NCI-H82 (cell line): ENCODE results near the gene PRSS38.
A peak's percentile ranks its signal among the peaks of the same experiment; 100 is the strongest.

ENCODE experiments used
- DNase-seq: peaks from one replicate; lab custom pipeline; 2025; lab: John Stamatoyannopoulos, UW

The PRSS38 gene

GRCh38 chr1:227885648-227886502 lies 70.4 kb downstream of the PRSS38 start:
- DNase-seq: no peak

- DNase-seq: no peak
Observed at GRCh38 chr1:227886503-227886961, 71.1 kb downstream of the PRSS38 start.

- peak; percentile 94 for DNase-seq
Observed at GRCh38 chr1:227886993-227887696, 71.7 kb downstream of the PRSS38 start.

- DNase-seq: peak; percentile 45
Observed at GRCh38 chr1:227887697-227888403, 72.4 kb downstream of the PRSS38 start.

- DNase-seq: no peak
Observed at GRCh38 chr1:227888404-227889046, 73.0 kb downstream of the PRSS38 start.

GRCh38 chr1:227889047-227889862 lies 73.8 kb downstream of the PRSS38 start:
- DNase-seq: no peak

- no peak for DNase-seq
Observed at GRCh38 chr1:227889863-227890405, 74.5 kb downstream of the PRSS38 start.

GRCh38 chr1:227890451-227891222 lies 75.2 kb downstream of the PRSS38 start:
- no peak for DNase-seq

- DNase-seq: no peak
Observed at GRCh38 chr1:227891223-227891954, 75.9 kb downstream of the PRSS38 start.

GRCh38 chr1:227891955-227892488 lies 76.5 kb downstream of the PRSS38 start:
- no peak for DNase-seq

- no peak for DNase-seq
Observed at GRCh38 chr1:227892489-227893299, 77.2 kb downstream of the PRSS38 start.

- DNase-seq: no peak
Observed at GRCh38 chr1:227893300-227893948, 77.9 kb downstream of the PRSS38 start.

GRCh38 chr1:227893949-227894721 lies 78.7 kb downstream of the PRSS38 start:
- no peak for DNase-seq

GRCh38 chr1:227894831-227895451 lies 79.5 kb downstream of the PRSS38 start:
- DNase-seq: no peak
